H1 (cell line): Measurements from ENCODE around the gene RPL13A. TPM values are rescaled to one million over a fixed set of nuclear protein-coding genes. Genes with fewer than 3 reads are reported as not detected.

Source experiments
- YY1 ChIP-seq: IDR thresholded peaks from 2 replicates; pipeline ENCODE4 v1.6.1; 2011; ENCODE audit warnings: low read depth, mild to moderate bottlenecking, low read length
- polyA plus RNA-seq, 7 experiments: library from polyadenylated mRNA; depleted of rRNA in 3 of 7; stranded (reverse) in 5 of 7; unstranded in 2 of 7; fragments of >200 nt in 5 of 7; fragments of 200-250 nt in 2 of 7; gene quantifications; 1 replicate in 5 of 7; 2 replicates in 1 of 7; 4 replicates in 1 of 7; pipeline versions ENCODE4 v1.2.1 to v1.2.3, GENCODE V29; 2011 to 2013; ENCODE audit warnings: missing spikeins in 2 of 7, mixed read lengths in 2 of 7
- total RNA-seq: library from RNA; stranded (reverse); fragmentation: NEBNext Ultra II Directional; extraction: Animal tissue kit (Norgen Biotek cat#: 25700); gene quantifications from 2 replicates; pipeline ENCODE4 v1.2.1, GENCODE V29; 2021

RPL13A gene
- total and polyA plus RNA-seq, 2 of the 8 experiments (the other 6 are each of a cell fraction or from before 2014, with no cell fraction given): 3,305 to 8,868 TPM

DNA sequence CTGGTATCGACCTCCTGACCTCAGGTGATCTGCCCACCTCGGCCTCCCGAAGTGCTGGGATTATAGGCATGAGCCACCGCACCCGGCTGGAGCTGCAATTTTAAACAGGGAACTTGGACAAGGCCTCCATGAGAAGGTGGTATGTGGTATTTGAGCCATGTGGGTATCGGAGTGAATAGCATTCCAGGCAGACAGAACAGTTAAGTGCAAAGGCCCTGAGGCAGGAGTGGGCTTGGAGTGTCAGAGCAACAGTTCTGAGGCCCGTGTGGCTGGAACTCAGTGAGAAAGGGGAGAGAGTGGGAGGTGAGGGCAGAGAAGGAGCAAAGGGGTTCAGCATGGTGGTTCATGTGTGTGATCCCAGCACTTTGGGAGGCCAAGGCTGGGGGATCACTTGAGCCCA is 43.3 kb downstream of the RPL13A start (continued):
- TF ChIP-seq YY1: no peak
